Kidney capillary endothelial cell (primary cell): Measurements from ENCODE around the gene F2RL2.

Experiments
- DNase-seq: peaks from one replicate; pipeline ENCODE4 v3.0.0-alpha.2; 2018; ENCODE audit warnings: low spot score

Gene F2RL2

GRCh38 chr5:76583163-76584047, 39.8 kb downstream of the F2RL2 start:
- peak; percentile 36 for DNase-seq

GRCh38 chr5:76582230-76583162, 40.7 kb downstream of the F2RL2 start:
- DNase-seq = no peak

- no peak for DNase-seq
Observed at GRCh38 chr5:76580981-76581380, 42.2 kb downstream of the F2RL2 start.

- no peak for DNase-seq
Observed at GRCh38 chr5:76579166-76579937, 43.9 kb downstream of the F2RL2 start.

- DNase-seq = no peak
Observed at GRCh38 chr5:76576996-76577395, 46.2 kb downstream of the F2RL2 start.

GRCh38 chr5:76576450-76576849, 46.8 kb downstream of the F2RL2 start:
- DNase-seq = no peak

- DNase-seq = no peak
Observed at GRCh38 chr5:76571559-76571958, 51.6 kb downstream of the F2RL2 start.

GRCh38 chr5:76570153-76570552, 53.0 kb downstream of the F2RL2 start:
- DNase-seq = no peak
